Activated T-cell treated with anti-CD3 and anti-CD28 coated beads, Interleukin-2, amount 50 U/mL, for 72 hours (primary cell): ENCODE measurements around the gene NPC1L1. TPM values are rescaled to one million over a fixed set of nuclear protein-coding genes. Genes with fewer than 3 reads are reported as not detected.
"Not testable (repeated sequence)": the region's sequence is repeated elsewhere in the genome, so short reads cannot be mapped to it uniquely, and the experiment has no call there.

Source experiments
- ATAC-seq, 2 donors: fragments of 150-1000 bp; cut with Tn5 transposase; replicated peaks in 1 of 2; 2 replicates each; pipeline ENCODE4 v1.10.0; 2021; ENCODE audit warnings: moderate library complexity in 2 of 2, mild to moderate bottlenecking in 1 of 2
- DNase-seq, 2 donors: peaks; one replicate each; pipeline ENCODE4 v3.0.0; 2021 to 2022; ENCODE audit warnings: mixed read lengths in 1 of 2
- H3K27ac Mint-ChIP-seq: one replicate; pipeline ENCODE4 v1.8.0; 2022; ENCODE audit warnings: mild to moderate bottlenecking, moderate library complexity, mixed read lengths
- H3K27me3 Mint-ChIP-seq: one replicate; pipeline ENCODE4 v1.8.0; 2022; ENCODE audit warnings: low read depth, mixed read lengths
- H3K36me3 Mint-ChIP-seq, 2 donors: one replicate each; pipeline ENCODE4 v1.8.0; 2022; ENCODE audit warnings: mixed read lengths in 2 of 2, mild to moderate bottlenecking in 1 of 2; ENCODE audit not compliant: insufficient read depth in 2 of 2
- H3K4me1 Mint-ChIP-seq: one replicate; pipeline ENCODE4 v1.8.0; 2022; ENCODE audit warnings: low read depth, mixed read lengths
- H3K4me3 Mint-ChIP-seq, 2 donors: one replicate each; pipeline ENCODE4 v1.8.0; 2022; ENCODE audit warnings: mild to moderate bottlenecking in 2 of 2, mixed read lengths in 2 of 2, moderate library complexity in 2 of 2
- H3K9me3 Mint-ChIP-seq, 2 donors: one replicate each; pipeline ENCODE4 v1.8.0; 2022; ENCODE audit warnings: mixed read lengths in 2 of 2
- total RNA-seq, 2 donors: library from RNA; stranded (reverse); gene quantifications; one replicate each; pipeline ENCODE4 v1.2.3, GENCODE V29; 2022

The NPC1L1 gene
- total RNA-seq, 2 donors from 2014 or later, result 0.12 to 0.25 TPM

GRCh38 chr7:44561481-44561880 lies 20.4 kb upstream of the NPC1L1 start:
- Mint-ChIP-seq H3K36me3 (peaks cover 0 to 9% of the 10 kb centered on the region in 2 donors), H3K27ac (no peak overlapping the region), H3K4me3 (no peak overlapping the region), H3K9me3 (no peaks in the 10 kb centered on the region), H3K27me3 (no peaks in the 10 kb centered on the region), H3K4me1 (peaks cover 16% of the 10 kb centered on the region)
- no peak for ATAC-seq
- DNase-seq, result no peak

- Mint-ChIP-seq H3K4me3 (no peak overlapping the region), H3K4me1 (peaks cover 7% of the 10 kb centered on the region), H3K27me3 (no peaks in the 10 kb centered on the region), H3K27ac (no peak overlapping the region), H3K36me3 (peaks cover 0 to 2% of the 10 kb centered on the region in 2 donors), H3K9me3 (no peaks in the 10 kb centered on the region)
- ATAC-seq, result no peak
- DNase-seq, result no peak
These were observed 18.4 kb upstream of the NPC1L1 start for GRCh38 chr7:44559485-44559884.

GRCh38 chr7:44557485-44557884 lies 16.4 kb upstream of the NPC1L1 start:
- Mint-ChIP-seq H3K9me3 (no peaks in the 10 kb centered on the region), H3K27me3 (no peaks in the 10 kb centered on the region), H3K27ac (no peak overlapping the region), H3K36me3 (no peaks in the 10 kb centered on the region), H3K4me1 (no peaks in the 10 kb centered on the region), H3K4me3 (no peak overlapping the region)
- ATAC-seq (no peak), DNase-seq (no peak)

GRCh38 chr7:44555350-44555749 lies 14.2 kb upstream of the NPC1L1 start:
- no peak for DNase-seq
- Mint-ChIP-seq H3K4me1 (no peaks in the 10 kb centered on the region), H3K9me3 (no peaks in the 10 kb centered on the region), H3K27ac (no peak overlapping the region), H3K36me3 (no peaks in the 10 kb centered on the region), H3K4me3 (no peak overlapping the region), H3K27me3 (no peaks in the 10 kb centered on the region)
- no peak for ATAC-seq

- ATAC-seq, H3K27ac Mint-ChIP-seq, DNase-seq, H3K9me3 Mint-ChIP-seq, H3K27me3 Mint-ChIP-seq, H3K4me1 Mint-ChIP-seq, H3K4me3 Mint-ChIP-seq, H3K36me3 Mint-ChIP-seq: not testable (repeated sequence)
These were observed 11.4 kb upstream of the NPC1L1 start for GRCh38 chr7:44552473-44553005.

GRCh38 chr7:44549457-44549856 lies 8.3 kb upstream of the NPC1L1 start:
- H3K4me3 Mint-ChIP-seq, result no peak overlapping the region
- peaks cover 8% of the 10 kb centered on the region for H3K4me1 Mint-ChIP-seq
- H3K9me3 Mint-ChIP-seq, result no peaks in the 10 kb centered on the region
- no peak for ATAC-seq
- no peak overlapping the region for H3K27ac Mint-ChIP-seq
- H3K27me3 Mint-ChIP-seq, result no peaks in the 10 kb centered on the region
- DNase-seq, result no peak
- H3K36me3 Mint-ChIP-seq, result no peaks in the 10 kb centered on the region

GRCh38 chr7:44548893-44549292 lies 7.8 kb upstream of the NPC1L1 start:
- Mint-ChIP-seq H3K36me3 (no peaks in the 10 kb centered on the region), H3K4me1 (peaks cover 8% of the 10 kb centered on the region), H3K27ac (no peak overlapping the region), H3K4me3 (no peak overlapping the region), H3K9me3 (no peaks in the 10 kb centered on the region), H3K27me3 (no peaks in the 10 kb centered on the region)
- DNase-seq, result no peak
- ATAC-seq, result peak in 1 of 2 donors; percentile 31

- no peaks in the 10 kb centered on the region for H3K27me3 Mint-ChIP-seq
- no peak overlapping the region for H3K27ac Mint-ChIP-seq
These were observed 6.6 kb upstream of the NPC1L1 start for GRCh38 chr7:44547536-44548231.

GRCh38 chr7:44541876-44542610 lies 913 bp upstream of the NPC1L1 start:
- H3K4me1 Mint-ChIP-seq, result no peaks in the 10 kb centered on the region
- H3K27me3 Mint-ChIP-seq, result no peaks in the 10 kb centered on the region
- no peak overlapping the region for H3K4me3 Mint-ChIP-seq
- no peak for ATAC-seq
- H3K9me3 Mint-ChIP-seq, result no peaks in the 10 kb centered on the region
- DNase-seq, result no peak
- H3K27ac Mint-ChIP-seq, result no peak overlapping the region
- H3K36me3 Mint-ChIP-seq, result no peaks in the 10 kb centered on the region

More at GRCh38 chr7:44547536-44548231, 6.6 kb upstream of the NPC1L1 start:
- H3K4me1 Mint-ChIP-seq, result peaks cover 8% of the 10 kb centered on the region
- H3K9me3 Mint-ChIP-seq, result no peaks in the 10 kb centered on the region
- no peaks in the 10 kb centered on the region for H3K36me3 Mint-ChIP-seq
- ATAC-seq, result no peak
- H3K4me3 Mint-ChIP-seq, result peak overlapping the region in 1 of 2 donors; percentile 73
- no peak for DNase-seq

- no peak overlapping the region for H3K4me3 Mint-ChIP-seq
- no peak overlapping the region for H3K27ac Mint-ChIP-seq
- H3K9me3 Mint-ChIP-seq, result no peaks in the 10 kb centered on the region
- DNase-seq, result no peak
- no peaks in the 10 kb centered on the region for H3K36me3 Mint-ChIP-seq
- ATAC-seq, result no peak
- H3K27me3 Mint-ChIP-seq, result no peaks in the 10 kb centered on the region
- no peaks in the 10 kb centered on the region for H3K4me1 Mint-ChIP-seq
These were observed 520 bp downstream of the NPC1L1 start for GRCh38 chr7:44540592-44541027.

GRCh38 chr7:44539669-44540506 lies 1.2 kb downstream of the NPC1L1 start:
- Mint-ChIP-seq H3K27me3 (no peaks in the 10 kb centered on the region), H3K4me3 (no peak overlapping the region), H3K9me3 (no peaks in the 10 kb centered on the region), H3K27ac (no peak overlapping the region), H3K36me3 (no peaks in the 10 kb centered on the region), H3K4me1 (no peaks in the 10 kb centered on the region)
- DNase-seq (no peak), ATAC-seq (no peak)

- H3K36me3 Mint-ChIP-seq, result no peaks in the 10 kb centered on the region
- DNase-seq, result no peak
- no peaks in the 10 kb centered on the region for H3K4me1 Mint-ChIP-seq
- H3K27me3 Mint-ChIP-seq, result no peaks in the 10 kb centered on the region
- H3K27ac Mint-ChIP-seq, result no peak overlapping the region
- H3K9me3 Mint-ChIP-seq, result no peaks in the 10 kb centered on the region
- no peak overlapping the region for H3K4me3 Mint-ChIP-seq
- no peak for ATAC-seq
These were observed 2.1 kb downstream of the NPC1L1 start for GRCh38 chr7:44538798-44539668.
